Ovary (tissue), 9 donors: ENCODE measurements around the gene AMIGO1. TPM values are rescaled to one million over a fixed set of nuclear protein-coding genes. Genes with fewer than 3 reads are reported as not detected.

ENCODE experiments used
- DNase-seq, 5 donors: peaks; one replicate each; pipeline ENCODE4 v3.0.0-alpha.2; 2019 to 2020
- H3K27ac ChIP-seq, 2 donors: fragments of 200-600 bp; one replicate each; pipeline versions ENCODE4 v1.5.1 to v1.8.0; 2019 to 2022
- H3K27me3 ChIP-seq: fragments of 200-600 bp; one replicate; pipeline ENCODE4 v1.8.0; 2022
- H3K36me3 ChIP-seq: fragments of 200-600 bp; sonication (generic); one replicate; pipeline ENCODE4 v1.5.1; 2019
- H3K4me1 ChIP-seq: one replicate; pipeline ENCODE4 v1.8.1; 2013; ENCODE audit warnings: mild to moderate bottlenecking, moderate library complexity; ENCODE audit not compliant: insufficient read depth
- H3K4me3 ChIP-seq: fragments of 200-600 bp; sonication (generic); one replicate; pipeline ENCODE4 v1.5.1; 2017
- H3K9me3 ChIP-seq, 2 donors: fragments of 200-600 bp in 1 of 2; sonication (generic) in 1 of 2; one replicate each; pipeline versions ENCODE4 v1.5.1 to v1.8.1; 2013 to 2019; ENCODE audit warnings: mild to moderate bottlenecking in 1 of 2, moderate library complexity in 1 of 2
- EP300 ChIP-seq: sonication (generic); formaldehyde crosslinking; IDR thresholded peaks from one replicate; pipeline ENCODE4 v1.6.1; 2017; ENCODE audit warnings: antibody characterized with exemption
- POLR2A ChIP-seq: fragments of 450-650 bp; IDR thresholded peaks from one replicate; pipeline ENCODE4 v1.6.1; 2017; ENCODE audit warnings: antibody characterized with exemption, mild to moderate bottlenecking, moderate library complexity
- WGBS, 3 donors: extraction: QIAGEN DNeasy Blood & Tissue Kit in 1 of 3; methylation state at CpG; one replicate each; pipeline versions ENCODE4 v1.1.5 to v1.1.7; 2013 to 2017; 5-methylcytosine and 5-hydroxymethylcytosine counted together
- intact Hi-C, 4 donors: fragments of 100-400 bp; cut with DNase I; formaldehyde crosslinking; loops; one replicate each; pipeline versions ENCODE4 v1.11.0 to v1.15.1; 2022 to 2023
- polyA plus RNA-seq, 2 donors: library from polyadenylated mRNA; stranded (reverse); fragments of 200-250 nt in 1 of 2; fragments of 350-450 nt in 1 of 2; fragmentation: Illumina TruSeq in 1 of 2; extraction: RNeasy Lipid Tissue Mini Kit (QIAGEN cat#74804) in 1 of 2; gene quantifications; one replicate each; pipeline ENCODE4 v1.2.3, GENCODE V29; 2013 to 2014
- total RNA-seq, 7 donors: library from RNA; depleted of rRNA in 2 of 7; stranded (reverse); fragments of >200 nt in 2 of 7; fragmentation: NEBNext Ultra II Directional in 3 of 7; extraction: Animal tissue kit (Norgen Biotek cat#: 25700) in 3 of 7; gene quantifications; one replicate each; pipeline versions ENCODE4 v1.1.0 to v1.2.4, GENCODE V29; 2016 to 2023
- TF ChIP-seq, protein P1 (sequence below), 3 donors: fragments of 450-650 bp in 2 of 3; fragments of 200-600 bp in 1 of 3; IDR thresholded peaks; one replicate each; pipeline versions ENCODE4 v1.5.1 to v1.8.0; 2016 to 2022; ENCODE audit warnings: antibody characterized with exemption in 3 of 3, mild to moderate bottlenecking in 1 of 3
- donor health status: DM: no; HTN: no; CAD: no; lungs with moderate emphysema.
- donor health status: DM: no; HTN: no; CAD: no.
- donor health status: Bipolar disorder and iron deficiency.
- donor health status: DM: yes; HTN: yes; CAD: no.
- donor health status: DM: no; HTN: no; CAD: no.
- donor health status: DM: yes; HTN: yes; CAD: no.

Gene AMIGO1
- total and polyA plus RNA-seq, 9 donors: 6.3 to 18.0 (median 10.8) TPM

DNA sequence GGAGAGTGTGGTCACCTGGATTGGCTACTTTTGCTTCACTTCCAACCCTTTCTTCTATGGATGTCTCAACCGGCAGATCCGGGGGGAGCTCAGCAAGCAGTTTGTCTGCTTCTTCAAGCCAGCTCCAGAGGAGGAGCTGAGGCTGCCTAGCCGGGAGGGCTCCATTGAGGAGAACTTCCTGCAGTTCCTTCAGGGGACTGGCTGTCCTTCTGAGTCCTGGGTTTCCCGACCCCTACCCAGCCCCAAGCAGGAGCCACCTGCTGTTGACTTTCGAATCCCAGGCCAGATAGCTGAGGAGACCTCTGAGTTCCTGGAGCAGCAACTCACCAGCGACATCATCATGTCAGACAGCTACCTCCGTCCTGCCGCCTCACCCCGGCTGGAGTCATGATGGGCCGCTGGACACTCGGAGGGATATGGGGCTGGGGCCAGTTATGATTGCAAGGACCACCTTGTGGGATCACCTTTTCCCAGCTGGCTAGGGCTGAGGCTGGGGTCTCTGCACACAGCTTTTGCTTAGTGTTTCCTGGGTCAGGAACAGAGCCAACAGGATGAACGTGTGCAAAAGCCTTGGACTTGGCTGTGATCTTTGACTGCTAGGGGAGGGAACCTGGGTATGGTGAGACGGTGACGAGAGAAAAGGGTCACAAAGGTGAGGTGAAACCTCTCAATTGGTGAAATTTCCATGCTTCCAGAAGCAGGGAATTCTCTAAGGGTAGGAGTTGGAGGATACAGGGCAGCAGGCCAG is 34.6 kb upstream of the AMIGO1 start:
- Histone ChIP-seq H3K4me3 (no peak overlapping the region), H3K4me1 (peaks cover 7% of the 10 kb centered on the region), H3K36me3 (no peaks in the 10 kb centered on the region), H3K9me3 (no peaks in the 10 kb centered on the region), H3K27ac (no peak overlapping the region), H3K27me3 (no peaks in the 10 kb centered on the region)
- no peak for DNase-seq
- TF ChIP-seq, protein P1, sequence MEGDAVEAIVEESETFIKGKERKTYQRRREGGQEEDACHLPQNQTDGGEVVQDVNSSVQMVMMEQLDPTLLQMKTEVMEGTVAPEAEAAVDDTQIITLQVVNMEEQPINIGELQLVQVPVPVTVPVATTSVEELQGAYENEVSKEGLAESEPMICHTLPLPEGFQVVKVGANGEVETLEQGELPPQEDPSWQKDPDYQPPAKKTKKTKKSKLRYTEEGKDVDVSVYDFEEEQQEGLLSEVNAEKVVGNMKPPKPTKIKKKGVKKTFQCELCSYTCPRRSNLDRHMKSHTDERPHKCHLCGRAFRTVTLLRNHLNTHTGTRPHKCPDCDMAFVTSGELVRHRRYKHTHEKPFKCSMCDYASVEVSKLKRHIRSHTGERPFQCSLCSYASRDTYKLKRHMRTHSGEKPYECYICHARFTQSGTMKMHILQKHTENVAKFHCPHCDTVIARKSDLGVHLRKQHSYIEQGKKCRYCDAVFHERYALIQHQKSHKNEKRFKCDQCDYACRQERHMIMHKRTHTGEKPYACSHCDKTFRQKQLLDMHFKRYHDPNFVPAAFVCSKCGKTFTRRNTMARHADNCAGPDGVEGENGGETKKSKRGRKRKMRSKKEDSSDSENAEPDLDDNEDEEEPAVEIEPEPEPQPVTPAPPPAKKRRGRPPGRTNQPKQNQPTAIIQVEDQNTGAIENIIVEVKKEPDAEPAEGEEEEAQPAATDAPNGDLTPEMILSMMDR (IDR thresholded peaks at IDR 0.05): no peak
- TF ChIP-seq EP300: no peak
- no peak for TF ChIP-seq POLR2A
- intact Hi-C loops: loop anchor here in 3 of 4 donors (5.0 to 10.0 kb wide), 4 partner anchors 91 to 441 kb away; partner anchors contain the start of gene AHCYL1 (in 2 of the 3)
- 54 to 71% (median 55%) methylated on average over 14 of the region's 14 CpGs for WGBS, 3 donors

DNA sequence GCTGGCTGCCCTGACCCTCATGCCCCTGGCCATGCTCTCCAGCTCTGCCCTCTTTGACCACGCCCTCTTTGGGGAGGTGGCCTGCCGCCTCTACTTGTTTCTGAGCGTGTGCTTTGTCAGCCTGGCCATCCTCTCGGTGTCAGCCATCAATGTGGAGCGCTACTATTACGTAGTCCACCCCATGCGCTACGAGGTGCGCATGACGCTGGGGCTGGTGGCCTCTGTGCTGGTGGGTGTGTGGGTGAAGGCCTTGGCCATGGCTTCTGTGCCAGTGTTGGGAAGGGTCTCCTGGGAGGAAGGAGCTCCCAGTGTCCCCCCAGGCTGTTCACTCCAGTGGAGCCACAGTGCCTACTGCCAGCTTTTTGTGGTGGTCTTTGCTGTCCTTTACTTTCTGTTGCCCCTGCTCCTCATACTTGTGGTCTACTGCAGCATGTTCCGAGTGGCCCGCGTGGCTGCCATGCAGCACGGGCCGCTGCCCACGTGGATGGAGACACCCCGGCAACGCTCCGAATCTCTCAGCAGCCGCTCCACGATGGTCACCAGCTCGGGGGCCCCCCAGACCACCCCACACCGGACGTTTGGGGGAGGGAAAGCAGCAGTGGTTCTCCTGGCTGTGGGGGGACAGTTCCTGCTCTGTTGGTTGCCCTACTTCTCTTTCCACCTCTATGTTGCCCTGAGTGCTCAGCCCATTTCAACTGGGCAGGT is 33.9 kb upstream of the AMIGO1 start:
- Histone ChIP-seq H3K27ac (no peak overlapping the region), H3K27me3 (no peaks in the 10 kb centered on the region), H3K9me3 (no peaks in the 10 kb centered on the region), H3K36me3 (no peaks in the 10 kb centered on the region), H3K4me1 (peaks cover 7% of the 10 kb centered on the region), H3K4me3 (no peak overlapping the region)
- no peak for TF ChIP-seq POLR2A
- TF ChIP-seq, protein P1 (IDR thresholded peaks at IDR 0.05): no peak
- TF ChIP-seq EP300: no peak
- whole genome bisulfite sequencing, 3 donors: 83 to 87% (median 86%) methylated on average over 24 of the region's 24 CpGs
- no peak for DNase-seq
- intact Hi-C loops: loop anchor here in 3 of 4 donors (5.0 to 10.0 kb wide), 4 partner anchors 91 to 441 kb away; partner anchors contain the start of gene AHCYL1 (in 2 of the 3)

DNA sequence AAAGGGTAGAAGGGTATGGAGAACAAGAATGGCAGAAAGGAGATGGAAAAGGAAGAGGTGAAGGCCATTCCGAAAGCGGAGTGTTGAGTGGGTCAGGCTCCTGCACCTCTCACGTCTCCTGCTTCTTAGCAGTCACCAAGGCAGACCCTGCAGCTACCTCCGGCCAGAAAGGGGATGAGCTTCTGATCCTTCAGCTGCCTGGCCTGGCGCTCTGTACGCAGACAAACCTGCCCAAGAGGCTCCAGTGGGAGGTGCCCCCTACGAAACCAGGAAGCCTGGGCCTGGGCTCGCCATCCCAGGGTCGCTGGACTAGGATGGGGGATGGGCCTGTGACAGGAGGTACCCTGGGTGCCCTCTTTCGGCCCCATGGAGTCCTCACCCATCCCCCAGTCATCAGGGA is 33.1 kb upstream of the AMIGO1 start:
- intact Hi-C loops: loop anchor here in 3 of 4 donors (5.0 to 10.0 kb wide), 4 partner anchors 92 to 442 kb away; partner anchors contain the start of gene AHCYL1 (in 2 of the 3)
- Histone ChIP-seq H3K27ac (no peak overlapping the region), H3K9me3 (no peaks in the 10 kb centered on the region), H3K36me3 (no peaks in the 10 kb centered on the region), H3K4me1 (peaks cover 7% of the 10 kb centered on the region), H3K4me3 (no peak overlapping the region), H3K27me3 (no peaks in the 10 kb centered on the region)
- 89 to 93% (median 90%) methylated on average over 10 of the region's 10 CpGs for WGBS, 3 donors
- no peak for DNase-seq
- no peak for TF ChIP-seq EP300
- TF ChIP-seq, protein P1 (IDR thresholded peaks at IDR 0.05): no peak

DNA sequence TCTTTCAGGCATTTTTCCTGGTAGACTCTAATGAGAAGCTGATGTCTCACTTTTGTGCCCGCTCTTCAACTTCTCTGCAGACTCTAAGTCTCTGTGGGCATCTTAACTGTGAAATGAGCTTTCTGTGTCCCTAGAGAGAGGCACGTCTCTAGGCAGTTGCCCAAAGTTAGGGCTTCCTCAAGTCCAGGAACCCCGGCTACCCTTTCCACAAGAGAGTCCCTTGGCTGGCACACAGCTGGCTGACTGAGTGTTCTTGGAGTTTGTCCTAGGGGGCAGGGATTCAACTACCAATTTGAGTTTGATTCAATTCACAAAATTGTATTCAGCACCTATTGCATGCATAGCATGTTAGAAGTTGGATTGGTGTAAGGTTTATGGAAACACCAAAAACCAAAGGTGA is 31.6 kb upstream of the AMIGO1 start:
- DNase-seq: no peak
- intact Hi-C loops: loop anchor here in 3 of 4 donors (5.0 to 10.0 kb wide), 4 partner anchors 94 to 444 kb away; partner anchors contain the start of gene AHCYL1 (in 2 of the 3)
- no peak for TF ChIP-seq EP300
- TF ChIP-seq, protein P1 (IDR thresholded peaks at IDR 0.05): no peak
- no peak for TF ChIP-seq POLR2A
- peaks cover 3% of the 10 kb centered on the region for H3K4me1 ChIP-seq
- no peaks in the 10 kb centered on the region for H3K36me3 ChIP-seq
- WGBS, 3 donors: 81 to 87% (median 86%) methylated on average over 3 of the region's 3 CpGs
- H3K27ac ChIP-seq: no peak overlapping the region
- no peaks in the 10 kb centered on the region for H3K27me3 ChIP-seq
- no peak overlapping the region for H3K4me3 ChIP-seq
- no peaks in the 10 kb centered on the region for H3K9me3 ChIP-seq
